ENCODE results near the gene ZGLP1.

ZGLP1 gene

GRCh38 chr19:10284960-10285278 lies 24.7 kb downstream of the ZGLP1 start:
- no peak for TF ChIP-seq POLR2AphosphoS5 (IDR thresholded peaks at IDR 0.05; ENCODE audit: low read depth, low read length)
- TF ChIP-seq REST (IDR thresholded peaks at IDR 0.05; ENCODE audit: insufficient read depth in 1 of 2, low read depth in 2 of 2, low read length in 2 of 2), result no peak
- no peak for TF ChIP-seq FOXP2 (optimal IDR thresholded peaks at IDR 0.05; ENCODE audit: borderline replicate concordance, extremely low read depth, extremely low read length, insufficient read depth)
- TF ChIP-seq SIN3A (IDR thresholded peaks at IDR 0.05; ENCODE audit: borderline replicate concordance, insufficient read depth, low read length), result no peak
- TF ChIP-seq TAF1 (IDR thresholded peaks at IDR 0.05; ENCODE audit: borderline replicate concordance, insufficient read depth, low read length), result no peak

- TF ChIP-seq SIN3A (IDR thresholded peaks at IDR 0.05; ENCODE audit: borderline replicate concordance, insufficient read depth, low read length), result no peak
- no peak for TF ChIP-seq REST (IDR thresholded peaks at IDR 0.05; ENCODE audit: insufficient read depth in 1 of 2, low read depth in 2 of 2, low read length in 2 of 2)
- no peak for TF ChIP-seq POLR2AphosphoS5 (IDR thresholded peaks at IDR 0.05; ENCODE audit: low read depth, low read length)
- TF ChIP-seq TAF1 (IDR thresholded peaks at IDR 0.05; ENCODE audit: borderline replicate concordance, insufficient read depth, low read length), result no peak
- TF ChIP-seq FOXP2 (optimal IDR thresholded peaks at IDR 0.05; ENCODE audit: borderline replicate concordance, extremely low read depth, extremely low read length, insufficient read depth), result no peak
Measured at GRCh38 chr19:10284065-10284959, 25.3 kb downstream of the ZGLP1 start.

- TF ChIP-seq TAF1 (IDR thresholded peaks at IDR 0.05; ENCODE audit: borderline replicate concordance, insufficient read depth, low read length) (no peak), FOXP2 (optimal IDR thresholded peaks at IDR 0.05; ENCODE audit: borderline replicate concordance, extremely low read depth, extremely low read length, insufficient read depth) (no peak), POLR2AphosphoS5 (IDR thresholded peaks at IDR 0.05; ENCODE audit: low read depth, low read length) (no peak), REST (IDR thresholded peaks at IDR 0.05; ENCODE audit: insufficient read depth in 1 of 2, low read depth in 2 of 2, low read length in 2 of 2) (no peak), SIN3A (IDR thresholded peaks at IDR 0.05; ENCODE audit: borderline replicate concordance, insufficient read depth, low read length) (no peak)
Measured at GRCh38 chr19:10283301-10284064, 26.1 kb downstream of the ZGLP1 start.

- TF ChIP-seq REST (IDR thresholded peaks at IDR 0.05; ENCODE audit: insufficient read depth in 1 of 2, low read depth in 2 of 2, low read length in 2 of 2) (no peak), TAF1 (IDR thresholded peaks at IDR 0.05; ENCODE audit: borderline replicate concordance, insufficient read depth, low read length) (no peak), POLR2AphosphoS5 (IDR thresholded peaks at IDR 0.05; ENCODE audit: low read depth, low read length) (no peak), SIN3A (IDR thresholded peaks at IDR 0.05; ENCODE audit: borderline replicate concordance, insufficient read depth, low read length) (no peak), FOXP2 (optimal IDR thresholded peaks at IDR 0.05; ENCODE audit: borderline replicate concordance, extremely low read depth, extremely low read length, insufficient read depth) (no peak)
Measured at GRCh38 chr19:10279737-10280442, 29.7 kb downstream of the ZGLP1 start.
